GM18526 (cell line): Measurements from ENCODE around the gene SMYD2.

Experiments
- POLR2A ChIP-seq: IDR thresholded peaks from 3 replicates; pipeline ENCODE4 v1.6.1; 2011; ENCODE audit not compliant: insufficient read length; ENCODE audit errors: extremely low read depth

Gene SMYD2

GRCh38 chr1:214377886-214378285 lies 96.9 kb downstream of the SMYD2 start:
- TF ChIP-seq POLR2A: no peak

- no peak for TF ChIP-seq POLR2A
These were observed 97.5 kb downstream of the SMYD2 start for GRCh38 chr1:214378492-214378891.

- TF ChIP-seq POLR2A: no peak
These were observed 98.4 kb downstream of the SMYD2 start for GRCh38 chr1:214379236-214379970.

- TF ChIP-seq POLR2A: no peak
These were observed 99.4 kb downstream of the SMYD2 start for GRCh38 chr1:214380396-214380795.

- no peak for TF ChIP-seq POLR2A
These were observed 100.2 kb downstream of the SMYD2 start for GRCh38 chr1:214380986-214381695.

- no peak for TF ChIP-seq POLR2A
These were observed 102.7 kb downstream of the SMYD2 start for GRCh38 chr1:214383381-214384372.

- TF ChIP-seq POLR2A: no peak
These were observed 103.6 kb downstream of the SMYD2 start for GRCh38 chr1:214384373-214385079.

GRCh38 chr1:214385428-214385827 lies 104.5 kb downstream of the SMYD2 start:
- TF ChIP-seq POLR2A: no peak

- TF ChIP-seq POLR2A: no peak
These were observed 105.4 kb downstream of the SMYD2 start for GRCh38 chr1:214386333-214386732.
